Transverse colon (tissue), 3 donors: ENCODE measurements around the gene ARHGAP45.

Source experiments
- POLR2A ChIP-seq: fragments of 450-650 bp; IDR thresholded peaks from one replicate; pipeline ENCODE4 v1.6.1; 2016; ENCODE audit warnings: antibody characterized with exemption, mild to moderate bottlenecking, moderate library complexity
- TF ChIP-seq, protein P1 (sequence below), 5 experiments: fragments of 200-600 bp in 3 of 5; fragments of 450-650 bp in 2 of 5; sonication (generic) in 3 of 5; IDR thresholded peaks; 1 replicate in 2 of 5; 2 replicates in 3 of 5; pipeline ENCODE4 v1.5.1; 2016 to 2017; ENCODE audit warnings: antibody characterized with exemption in 5 of 5, inconsistent platforms in 3 of 5, mild to moderate bottlenecking in 2 of 5, moderate library complexity in 1 of 5

DNA sequence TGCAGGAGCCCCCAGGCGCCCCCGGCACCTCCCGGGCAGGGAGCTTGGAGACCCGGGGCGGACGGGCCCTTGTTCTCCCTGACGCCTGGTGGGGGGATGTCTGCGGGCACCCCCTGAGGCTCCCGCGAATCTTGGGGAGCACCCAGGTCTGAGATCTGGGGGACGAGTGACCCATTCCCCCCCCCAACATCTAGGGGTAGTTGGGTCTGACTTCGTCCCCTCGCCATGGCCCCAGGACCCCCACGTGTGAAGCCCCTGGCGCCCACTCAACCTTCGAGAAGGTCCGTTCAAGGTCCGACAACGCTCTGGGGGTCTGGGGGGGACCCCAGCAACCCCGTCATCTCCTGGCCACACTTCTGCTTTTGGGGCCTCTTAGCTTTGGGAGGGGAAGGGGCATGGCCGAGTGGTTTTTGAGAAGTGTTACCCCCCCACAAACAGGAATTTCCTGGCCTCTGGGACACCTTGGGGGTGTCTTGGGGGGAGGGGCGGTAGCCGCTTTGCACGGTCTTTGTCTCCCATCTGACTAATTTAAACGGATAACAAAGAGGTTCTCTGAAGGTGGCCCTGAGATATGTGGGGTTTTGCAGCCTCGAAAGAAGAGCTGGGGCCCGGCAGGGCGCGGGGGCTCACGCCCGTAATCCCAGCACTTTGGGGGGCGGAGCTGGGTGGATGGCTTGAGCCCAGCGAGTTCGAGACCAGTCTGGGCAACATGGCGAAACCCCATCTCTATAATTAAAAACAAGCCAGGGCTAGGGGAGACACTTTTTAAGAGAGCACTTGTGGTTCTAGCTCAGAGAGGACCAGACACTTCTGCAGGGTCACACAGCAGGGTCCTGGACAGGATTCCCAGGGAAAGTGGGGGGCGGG is 40.0 kb upstream of the ARHGAP45 start:
- TF ChIP-seq, protein P1, sequence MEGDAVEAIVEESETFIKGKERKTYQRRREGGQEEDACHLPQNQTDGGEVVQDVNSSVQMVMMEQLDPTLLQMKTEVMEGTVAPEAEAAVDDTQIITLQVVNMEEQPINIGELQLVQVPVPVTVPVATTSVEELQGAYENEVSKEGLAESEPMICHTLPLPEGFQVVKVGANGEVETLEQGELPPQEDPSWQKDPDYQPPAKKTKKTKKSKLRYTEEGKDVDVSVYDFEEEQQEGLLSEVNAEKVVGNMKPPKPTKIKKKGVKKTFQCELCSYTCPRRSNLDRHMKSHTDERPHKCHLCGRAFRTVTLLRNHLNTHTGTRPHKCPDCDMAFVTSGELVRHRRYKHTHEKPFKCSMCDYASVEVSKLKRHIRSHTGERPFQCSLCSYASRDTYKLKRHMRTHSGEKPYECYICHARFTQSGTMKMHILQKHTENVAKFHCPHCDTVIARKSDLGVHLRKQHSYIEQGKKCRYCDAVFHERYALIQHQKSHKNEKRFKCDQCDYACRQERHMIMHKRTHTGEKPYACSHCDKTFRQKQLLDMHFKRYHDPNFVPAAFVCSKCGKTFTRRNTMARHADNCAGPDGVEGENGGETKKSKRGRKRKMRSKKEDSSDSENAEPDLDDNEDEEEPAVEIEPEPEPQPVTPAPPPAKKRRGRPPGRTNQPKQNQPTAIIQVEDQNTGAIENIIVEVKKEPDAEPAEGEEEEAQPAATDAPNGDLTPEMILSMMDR (IDR thresholded peaks at IDR 0.05): no peak
- TF ChIP-seq POLR2A: no peak
